Endodermal cell (in vitro differentiated cells): ENCODE measurements around the gene SLC35E4. TPM values are rescaled to one million over a fixed set of nuclear protein-coding genes. Genes with fewer than 3 reads are reported as not detected.
"Not testable (repeated sequence)": the region's sequence is repeated elsewhere in the genome, so short reads cannot be mapped to it uniquely, and the experiment has no call there.

Experiments
- DNase-seq: peaks from one replicate; pipeline ENCODE4 v3.0.0-alpha.2; 2017
- H3K27ac ChIP-seq: 2 replicates; pipeline ENCODE4 v1.5.1; 2013; ENCODE audit warnings: mild to moderate bottlenecking, low read depth, low read length, moderate library complexity
- H3K27me3 ChIP-seq: 2 replicates; pipeline ENCODE4 v1.6.1; 2013; ENCODE audit warnings: mild to moderate bottlenecking, low read length, moderate library complexity; ENCODE audit not compliant: insufficient read depth, control insufficient read depth, poor library complexity, severe bottlenecking
- H3K36me3 ChIP-seq: 2 replicates; pipeline ENCODE4 v1.7.0; 2013; ENCODE audit warnings: mild to moderate bottlenecking, low read length, moderate library complexity; ENCODE audit not compliant: control insufficient read depth, insufficient read depth
- H3K4me1 ChIP-seq: one replicate; pipeline ENCODE4 v1.7.0; 2013; ENCODE audit warnings: low read length; ENCODE audit not compliant: control insufficient read depth, insufficient read depth
- H3K4me3 ChIP-seq: 2 replicates; pipeline ENCODE4 v1.5.1; 2013; ENCODE audit warnings: mild to moderate bottlenecking, low read length, moderate library complexity
- H3K9ac ChIP-seq: 2 replicates; pipeline ENCODE4 v1.6.1; 2013; ENCODE audit warnings: mild to moderate bottlenecking, low read length, moderate library complexity; ENCODE audit not compliant: poor library complexity, severe bottlenecking; ENCODE audit errors: extremely low read depth
- H3K9me3 ChIP-seq: 2 replicates; pipeline ENCODE4 v1.6.1; 2013; ENCODE audit warnings: mild to moderate bottlenecking, low read length, moderate library complexity; ENCODE audit not compliant: control insufficient read depth
- H3K27ac Mint-ChIP-seq: 2 replicates; pipeline ENCODE4 v1.8.0; 2020; ENCODE audit warnings: mixed read lengths
- H3K27me3 Mint-ChIP-seq: 2 replicates; pipeline ENCODE4 v1.8.0; 2021; ENCODE audit warnings: mild to moderate bottlenecking, mixed read lengths; ENCODE audit not compliant: insufficient read depth
- H3K36me3 Mint-ChIP-seq: 2 replicates; pipeline ENCODE4 v1.8.0; 2020; ENCODE audit warnings: low read depth, mixed read lengths
- H3K4me1 Mint-ChIP-seq: 2 replicates; pipeline ENCODE4 v1.8.0; 2020; ENCODE audit warnings: mixed read lengths
- H3K4me3 Mint-ChIP-seq: 2 replicates; pipeline ENCODE4 v1.8.0; 2020; ENCODE audit warnings: mild to moderate bottlenecking, moderate library complexity, mixed read lengths
- H3K9me3 Mint-ChIP-seq: 2 replicates; pipeline ENCODE4 v1.8.0; 2020; ENCODE audit warnings: mild to moderate bottlenecking, mixed read lengths
- WGBS, 2 experiments: methylation state at CpG; one replicate each; pipeline versions ENCODE4 v1.1.5 to v1.1.7; 2013; ENCODE audit warnings: missing lambda C conversion rate in 2 of 2, mixed read lengths in 1 of 2; ENCODE audit not compliant: insufficient coverage in 1 of 2, insufficient read length in 1 of 2; 5-methylcytosine and 5-hydroxymethylcytosine counted together
- total RNA-seq, 2 donors: library from RNA; stranded (reverse); fragmentation: NEBNext Ultra II Directional in 1 of 2; extraction: Animal tissue kit (Norgen Biotek cat#: 25700) in 1 of 2; gene quantifications; 2 replicates in 1 of 2; 3 replicates in 1 of 2; pipeline ENCODE4 v1.2.1, GENCODE V29; 2021
- TF ChIP-seq, protein P1 (sequence below): fragments of 200-600 bp; sonication (generic); conservative IDR thresholded peaks from 2 replicates; pipeline ENCODE4 v1.5.0; 2021; ENCODE audit warnings: antibody characterized with exemption, mild to moderate bottlenecking

SLC35E4 gene
- total RNA-seq, 2 donors from 2014 or later, result 2.3 to 3.9 TPM

DNA sequence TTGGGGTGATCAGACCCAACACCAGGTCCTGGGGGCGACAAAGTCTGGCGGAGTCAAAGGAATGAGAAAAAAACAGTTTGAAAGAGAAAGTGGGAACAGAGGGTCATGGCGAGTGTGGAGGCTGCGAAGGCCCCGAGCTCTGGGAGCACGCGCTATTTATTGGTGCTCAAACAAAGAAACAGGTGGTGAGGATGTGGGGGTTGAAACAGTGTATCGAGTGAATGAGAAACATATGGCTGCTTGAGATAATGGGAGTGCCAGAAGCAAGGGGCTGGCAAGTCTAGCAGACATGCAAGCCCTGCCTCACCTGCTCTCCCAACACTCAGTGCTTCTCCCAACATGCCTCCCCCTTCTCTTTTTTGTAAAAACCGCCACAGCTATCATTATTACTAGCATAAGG lies 39.9 kb downstream of the SLC35E4 start:
- peaks cover 40% of the 10 kb centered on the region for H3K27me3 Mint-ChIP-seq
- H3K36me3 Mint-ChIP-seq, result no peaks in the 10 kb centered on the region
- H3K9me3 ChIP-seq, result no peaks in the 10 kb centered on the region
- no peaks in the 10 kb centered on the region for H3K27me3 ChIP-seq
- peaks cover 3% of the 10 kb centered on the region for H3K4me1 Mint-ChIP-seq
- H3K36me3 ChIP-seq, result no peaks in the 10 kb centered on the region
- H3K9me3 Mint-ChIP-seq, result no peaks in the 10 kb centered on the region
- WGBS, 2 experiments, result 94 to 98% methylated on average over 8 to 9 of the region's 9 CpGs
- no peaks in the 10 kb centered on the region for H3K4me1 ChIP-seq
- TF ChIP-seq, protein P1, sequence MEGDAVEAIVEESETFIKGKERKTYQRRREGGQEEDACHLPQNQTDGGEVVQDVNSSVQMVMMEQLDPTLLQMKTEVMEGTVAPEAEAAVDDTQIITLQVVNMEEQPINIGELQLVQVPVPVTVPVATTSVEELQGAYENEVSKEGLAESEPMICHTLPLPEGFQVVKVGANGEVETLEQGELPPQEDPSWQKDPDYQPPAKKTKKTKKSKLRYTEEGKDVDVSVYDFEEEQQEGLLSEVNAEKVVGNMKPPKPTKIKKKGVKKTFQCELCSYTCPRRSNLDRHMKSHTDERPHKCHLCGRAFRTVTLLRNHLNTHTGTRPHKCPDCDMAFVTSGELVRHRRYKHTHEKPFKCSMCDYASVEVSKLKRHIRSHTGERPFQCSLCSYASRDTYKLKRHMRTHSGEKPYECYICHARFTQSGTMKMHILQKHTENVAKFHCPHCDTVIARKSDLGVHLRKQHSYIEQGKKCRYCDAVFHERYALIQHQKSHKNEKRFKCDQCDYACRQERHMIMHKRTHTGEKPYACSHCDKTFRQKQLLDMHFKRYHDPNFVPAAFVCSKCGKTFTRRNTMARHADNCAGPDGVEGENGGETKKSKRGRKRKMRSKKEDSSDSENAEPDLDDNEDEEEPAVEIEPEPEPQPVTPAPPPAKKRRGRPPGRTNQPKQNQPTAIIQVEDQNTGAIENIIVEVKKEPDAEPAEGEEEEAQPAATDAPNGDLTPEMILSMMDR, result no peak
- H3K27ac Mint-ChIP-seq, result no peak overlapping the region
- H3K27ac ChIP-seq, result no peak overlapping the region
- H3K4me3 Mint-ChIP-seq, result no peak overlapping the region
- H3K4me3 ChIP-seq, result no peak overlapping the region
- no peak for DNase-seq
- H3K9ac ChIP-seq, result no peak overlapping the region

DNA sequence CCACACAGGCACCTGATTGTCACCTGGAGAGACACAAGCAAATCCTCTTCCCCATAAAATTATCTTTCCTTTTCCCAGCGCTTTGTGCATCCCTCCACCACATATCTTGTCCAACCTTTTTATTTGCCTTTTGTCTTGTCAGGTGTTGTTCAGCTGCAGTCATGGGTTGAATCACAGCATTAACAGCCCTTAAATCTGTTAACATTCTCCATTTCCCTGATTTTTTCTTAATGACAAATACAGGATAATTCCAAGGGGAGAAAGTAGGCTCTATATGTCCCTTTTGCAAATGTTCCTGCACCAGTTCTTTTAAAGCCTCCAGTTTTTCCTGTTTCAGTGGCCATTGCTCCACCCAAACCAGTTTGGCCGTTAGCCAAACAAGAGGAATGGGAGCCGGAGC lies 41.0 kb downstream of the SLC35E4 start:
- not testable (repeated sequence) for H3K27me3 ChIP-seq, H3K9ac ChIP-seq, H3K36me3 Mint-ChIP-seq, H3K4me1 ChIP-seq, DNase-seq, H3K27ac ChIP-seq, H3K36me3 ChIP-seq, H3K4me1 Mint-ChIP-seq, H3K9me3 ChIP-seq, H3K4me3 ChIP-seq, H3K9me3 Mint-ChIP-seq, H3K27ac Mint-ChIP-seq, H3K4me3 Mint-ChIP-seq
- WGBS, 2 experiments, result 85 to 96% methylated on average over 2 to 3 of the region's 3 CpGs
- peaks cover 30% of the 10 kb centered on the region for H3K27me3 Mint-ChIP-seq

DNA sequence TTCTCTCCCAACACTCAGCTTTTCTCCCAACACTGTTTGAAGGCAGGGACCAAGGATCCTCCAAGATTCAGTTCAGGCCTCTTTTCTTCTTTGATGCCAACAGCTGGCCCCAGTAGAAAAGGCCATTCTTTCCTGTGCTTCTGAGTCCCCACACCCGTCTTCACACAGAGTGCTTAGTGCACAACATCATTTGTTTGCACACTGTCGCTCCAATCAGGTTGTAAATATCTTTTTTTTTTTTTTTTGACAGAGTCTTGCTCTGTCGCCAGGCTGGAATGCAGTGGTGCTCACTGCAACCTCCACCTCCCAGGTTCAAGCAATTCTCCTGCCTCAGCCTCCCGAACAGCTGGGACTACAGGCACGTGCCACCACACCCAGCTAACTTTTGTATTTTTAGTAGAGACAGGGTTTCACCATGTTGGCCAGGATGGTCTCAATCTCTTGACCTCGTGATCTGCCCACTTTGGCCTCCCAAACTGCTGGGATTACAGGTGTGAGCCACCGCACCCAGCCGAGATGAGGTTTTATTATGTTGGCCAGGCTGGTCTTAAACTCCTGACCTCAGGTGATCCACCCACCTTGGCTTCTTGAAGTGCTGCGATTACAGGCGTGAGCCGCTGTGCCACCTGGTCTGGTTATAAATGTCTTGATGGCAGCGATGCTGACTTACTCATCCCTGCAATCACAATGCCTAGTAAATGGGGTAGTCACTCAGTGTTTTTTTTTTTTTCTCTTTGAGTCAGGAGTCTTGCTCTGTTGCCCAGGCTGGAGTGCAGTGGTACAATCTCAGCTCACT lies 44.5 kb downstream of the SLC35E4 start:
- H3K4me1 ChIP-seq, H3K27ac ChIP-seq, H3K4me3 Mint-ChIP-seq, H3K36me3 ChIP-seq, H3K9me3 Mint-ChIP-seq, H3K36me3 Mint-ChIP-seq, H3K9me3 ChIP-seq, H3K27me3 ChIP-seq, H3K4me1 Mint-ChIP-seq, H3K4me3 ChIP-seq, DNase-seq, H3K9ac ChIP-seq, H3K27ac Mint-ChIP-seq: not testable (repeated sequence)
- WGBS, 2 experiments, result 73 to 85% methylated on average over 9 to 12 of the region's 12 CpGs
- H3K27me3 Mint-ChIP-seq, result peaks cover 22% of the 10 kb centered on the region

DNA sequence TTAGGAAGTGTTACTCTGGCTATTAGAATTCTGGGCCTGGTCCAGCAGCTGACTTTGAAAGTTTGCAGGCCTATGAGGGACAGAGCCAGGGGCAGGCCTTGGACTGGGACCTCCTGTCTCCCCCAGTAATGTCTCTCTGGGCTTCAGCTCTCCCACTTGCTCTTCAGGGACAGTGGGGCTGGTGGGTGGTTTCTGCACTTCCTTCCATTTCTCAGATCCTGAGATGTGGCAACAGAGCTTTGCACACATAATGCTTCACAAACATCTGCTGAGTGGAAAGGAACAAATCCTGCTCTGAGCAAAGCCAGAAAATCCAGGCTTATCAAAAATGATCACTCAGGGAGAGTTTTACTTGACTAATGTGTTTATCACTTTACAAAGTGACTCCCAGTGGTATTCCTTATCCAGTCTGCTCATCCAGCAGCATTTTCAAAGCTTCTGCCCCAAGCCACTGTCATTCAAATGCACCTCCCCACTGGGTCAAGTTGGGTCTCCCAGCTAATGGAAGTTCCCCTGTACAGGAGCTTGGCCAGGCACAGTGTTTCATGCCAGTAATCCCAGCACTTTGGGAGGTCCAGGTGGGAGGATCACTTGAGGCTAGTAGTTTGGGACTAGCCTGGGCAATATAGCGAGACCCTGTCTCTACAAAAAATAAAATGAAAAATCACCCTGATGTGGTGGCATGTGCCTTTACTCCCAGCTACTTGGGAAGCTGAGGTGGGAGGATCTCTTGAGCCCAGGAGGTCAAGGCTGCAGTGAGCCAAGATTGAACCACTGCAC lies 45.6 kb downstream of the SLC35E4 start:
- no peak overlapping the region for H3K27ac Mint-ChIP-seq

More for the DNA sequence above, 45.6 kb downstream of the SLC35E4 start:
- no peaks in the 10 kb centered on the region for H3K4me1 ChIP-seq
- H3K27me3 ChIP-seq, result no peaks in the 10 kb centered on the region
- no peak for DNase-seq
- H3K36me3 ChIP-seq, result no peaks in the 10 kb centered on the region
- Mint-ChIP-seq H3K36me3 (no peaks in the 10 kb centered on the region), H3K9me3 (no peaks in the 10 kb centered on the region), H3K4me1 (peaks cover 7% of the 10 kb centered on the region), H3K27me3 (peaks cover 16% of the 10 kb centered on the region), H3K4me3 (no peak overlapping the region)
- TF ChIP-seq, protein P1, result no peak
- H3K27ac ChIP-seq, result no peak overlapping the region
- 100% methylated on average over 1 of the region's 1 CpG for WGBS, 2 experiments
- H3K9ac ChIP-seq, result no peak overlapping the region
- H3K9me3 ChIP-seq, result no peaks in the 10 kb centered on the region
- no peak overlapping the region for H3K4me3 ChIP-seq
